Raji (cell line): Measurements from ENCODE around the gene PCNX3.

Source experiments
- POLR2A ChIP-seq: IDR thresholded peaks from 2 replicates; pipeline ENCODE4 v1.6.1; 2011; ENCODE audit warnings: low read depth, low read length, control low read depth; ENCODE audit not compliant: insufficient read depth

PCNX3 gene

GRCh38 chr11:65615229-65615949, at the start of gene PCNX3:
PCNX3 (plus strand) TSS chr11:65615776; CDS start chr11:65616312, 536 bp downstream.
- TF ChIP-seq POLR2A, result peak; percentile 63

GRCh38 chr11:65569164-65569972, 46.2 kb upstream of the PCNX3 start:
- TF ChIP-seq POLR2A, result no peak

GRCh38 chr11:65569973-65570918, 45.3 kb upstream of the PCNX3 start, which contains the start of gene ZNRD2:
ZNRD2 (plus strand) TSS chr11:65570477; CDS start chr11:65570492, 15 bp downstream.
- peak; percentile 83 for TF ChIP-seq POLR2A

DNA sequence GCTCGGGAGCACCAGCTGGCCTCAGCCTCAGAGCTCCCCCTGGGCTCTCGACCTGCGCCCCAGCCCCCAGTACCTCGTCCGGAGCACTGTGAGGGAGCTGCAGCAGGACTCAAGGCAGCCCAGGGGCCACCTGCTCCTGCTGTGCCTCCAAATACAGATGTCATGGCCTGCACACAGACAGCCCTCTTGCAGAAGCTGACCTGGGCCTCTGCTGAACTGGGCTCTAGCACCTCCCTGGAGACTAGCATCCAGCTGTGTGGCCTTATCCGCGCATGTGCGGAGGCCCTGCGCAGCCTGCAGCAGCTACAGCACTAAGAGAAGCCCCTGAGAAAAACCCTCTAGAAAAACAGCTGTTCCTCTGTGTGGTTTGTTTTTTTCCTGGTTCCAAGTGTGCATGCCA, 44.2 kb upstream of the PCNX3 start:
- TF ChIP-seq POLR2A, result no peak

- TF ChIP-seq POLR2A, result no peak
Measured at GRCh38 chr11:65571940-65572339, 43.6 kb upstream of the PCNX3 start.

DNA sequence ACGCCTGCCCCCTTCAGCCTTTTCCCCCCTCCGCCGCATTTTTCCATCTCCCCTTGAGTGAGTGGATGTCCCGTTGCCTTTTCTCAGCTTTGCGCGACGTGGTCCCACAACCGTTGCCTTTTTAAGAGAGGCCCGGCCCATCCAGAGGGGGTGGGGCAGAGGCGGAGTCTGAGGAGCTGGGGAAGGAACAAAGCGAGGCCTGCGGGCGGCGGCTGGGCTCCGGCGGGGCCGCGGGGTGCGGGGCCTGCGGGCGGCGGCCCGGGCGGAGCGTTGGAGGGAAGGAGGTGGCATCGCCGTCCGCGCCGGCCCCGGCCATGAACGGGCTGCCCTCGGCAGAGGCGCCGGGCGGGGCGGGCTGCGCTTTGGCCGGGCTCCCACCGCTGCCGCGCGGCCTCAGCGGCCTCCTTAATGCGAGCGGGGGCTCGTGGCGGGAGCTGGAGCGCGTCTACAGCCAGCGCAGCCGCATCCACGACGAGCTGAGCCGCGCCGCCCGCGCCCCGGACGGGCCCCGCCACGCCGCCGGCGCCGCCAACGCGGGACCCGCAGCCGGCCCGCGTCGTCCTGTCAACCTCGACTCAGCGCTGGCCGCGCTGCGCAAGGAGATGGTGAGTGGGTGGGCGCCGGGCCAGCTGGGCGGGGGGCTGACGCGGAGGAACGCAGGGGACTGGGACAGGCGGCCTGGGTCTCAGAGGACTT, 43.1 kb upstream of the PCNX3 start, which contains the start of gene FAM89B:
TSS of gene FAM89B (plus strand) at position 183 of the 696 bp plus-strand sequence. CDS start at position 315, 132 bp downstream.
- peak; percentile 31; the same call in 1 of the 2 replicates for TF ChIP-seq POLR2A

DNA sequence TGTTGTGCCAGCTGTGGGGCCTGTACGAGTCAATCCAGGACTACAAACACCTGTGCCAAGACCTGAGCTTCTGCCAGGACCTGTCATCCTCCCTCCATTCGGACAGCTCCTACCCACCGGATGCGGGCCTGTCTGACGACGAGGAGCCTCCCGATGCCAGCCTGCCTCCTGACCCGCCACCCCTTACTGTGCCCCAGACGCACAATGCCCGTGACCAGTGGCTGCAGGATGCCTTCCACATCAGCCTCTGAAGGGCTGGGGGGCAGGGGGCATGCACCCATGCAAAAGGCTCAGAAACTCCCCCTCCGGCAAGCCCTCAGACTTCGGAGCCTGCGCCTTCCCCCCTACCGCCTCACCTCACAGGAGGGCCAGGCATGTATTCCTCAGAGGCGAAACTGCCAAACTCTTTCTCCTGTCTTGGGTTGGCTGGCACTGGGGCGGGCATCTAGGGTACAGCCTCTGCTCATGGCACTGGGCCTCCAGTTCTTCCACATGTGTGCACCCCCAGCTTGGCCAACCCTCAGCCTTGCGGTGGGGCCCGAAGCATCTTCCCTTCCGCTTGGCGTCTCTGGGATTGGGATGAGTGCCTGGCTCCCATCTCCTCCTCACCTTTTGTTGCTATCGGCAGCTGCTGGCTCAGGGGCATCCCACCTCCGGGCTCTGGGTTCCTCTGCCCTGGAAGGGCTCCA, 42.0 kb upstream of the PCNX3 start:
- TF ChIP-seq POLR2A, result no peak

DNA sequence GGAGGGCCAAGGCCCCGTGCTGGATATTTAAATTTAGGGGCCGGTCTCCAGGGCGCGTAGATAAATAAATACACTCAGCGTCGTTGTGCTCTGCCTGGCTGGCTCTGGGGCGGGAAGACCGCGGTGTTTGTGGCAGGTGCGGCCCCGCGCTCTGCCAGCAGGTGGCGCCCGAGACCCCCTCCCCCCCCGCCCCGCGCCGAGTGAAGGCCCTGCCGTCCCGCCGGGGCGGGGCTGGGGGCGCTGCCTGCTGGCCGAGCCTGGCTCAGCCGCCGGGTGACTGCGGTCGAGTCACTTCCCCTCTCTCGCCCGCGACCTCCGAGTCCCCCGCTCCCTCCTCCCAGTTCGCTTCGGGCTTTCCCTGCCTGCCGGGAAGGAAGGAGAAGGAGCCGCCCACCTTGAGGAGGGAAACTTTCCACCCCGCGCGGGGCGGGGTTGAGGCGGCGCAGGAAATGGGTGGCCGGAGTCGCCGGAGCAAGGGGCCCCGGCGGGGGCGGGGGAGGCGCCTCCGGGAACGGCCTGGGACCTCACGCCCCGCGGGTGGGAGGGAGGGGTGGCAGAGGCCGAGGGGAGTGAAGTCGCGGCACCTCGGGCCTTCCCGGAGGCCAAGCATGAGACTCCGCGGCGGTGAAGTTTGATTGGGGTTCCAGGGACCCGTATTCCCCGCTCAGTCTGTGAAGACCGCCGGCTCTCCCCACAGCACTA, 41.3 kb upstream of the PCNX3 start:
- TF ChIP-seq POLR2A, result peak; percentile 50

- no peak for TF ChIP-seq POLR2A
Measured at GRCh38 chr11:65574811-65575567, 40.6 kb upstream of the PCNX3 start.

DNA sequence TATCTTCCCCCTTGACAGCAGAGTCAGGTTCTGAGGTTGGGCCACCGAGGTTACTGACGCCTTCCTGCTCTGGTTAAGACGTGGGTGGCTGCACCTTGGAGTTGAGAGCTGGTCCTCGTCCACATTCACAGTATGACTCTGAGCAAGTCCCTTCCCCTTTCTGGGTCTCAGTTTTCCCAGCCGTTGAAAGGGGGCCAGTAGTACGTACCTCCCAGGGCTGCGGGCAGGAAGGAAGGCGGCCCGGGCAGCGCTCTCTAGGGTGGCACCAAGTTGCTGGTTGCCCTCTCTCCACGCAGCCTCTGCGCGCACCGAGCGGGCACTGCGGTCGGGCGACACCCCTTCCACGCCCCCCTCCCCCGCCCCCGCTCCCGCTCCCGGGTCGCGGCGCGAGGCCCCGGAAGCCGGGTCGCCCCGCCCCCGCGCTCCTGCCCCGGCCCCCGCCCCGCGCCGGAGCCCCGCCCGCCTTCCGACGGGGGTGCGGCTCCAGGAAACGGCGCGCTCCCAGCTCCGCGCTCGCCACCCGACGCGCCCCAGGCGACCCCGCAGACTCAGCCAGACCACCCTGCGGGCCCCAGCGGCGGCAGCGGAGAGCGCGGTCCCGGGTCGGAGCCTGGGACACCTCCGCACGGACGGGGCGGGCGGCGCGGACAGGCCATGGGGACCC, 39.9 kb upstream of the PCNX3 start, which contains the start of gene EHBP1L1:
TSS of gene EHBP1L1 (plus strand) at position 486 of the 664 bp plus-strand sequence. CDS start 250 bp downstream, outside the sequence.
- TF ChIP-seq POLR2A, result peak; percentile 73

- TF ChIP-seq POLR2A, result no peak
Measured at GRCh38 chr11:65576232-65576866, 39.2 kb upstream of the PCNX3 start.
